Esophagus squamous epithelium (tissue), 4 donors: ENCODE data around the gene DLG2.

Experiments used
- POLR2A ChIP-seq, 4 donors: fragments of 450-650 bp; IDR thresholded peaks; one replicate each; pipeline ENCODE4 v1.6.1; 2017; ENCODE audit warnings: antibody characterized with exemption in 4 of 4, mild to moderate bottlenecking in 4 of 4, moderate library complexity in 3 of 4
- TF ChIP-seq, protein P1 (sequence below), 6 experiments: fragments of 450-650 bp in 4 of 6; fragments of 200-600 bp in 2 of 6; sonication (generic) in 2 of 6; IDR thresholded peaks; one replicate each; pipeline ENCODE4 v1.5.1; 2016 to 2019; ENCODE audit warnings: antibody characterized with exemption in 6 of 6, mild to moderate bottlenecking in 4 of 6, moderate library complexity in 4 of 6

DNA sequence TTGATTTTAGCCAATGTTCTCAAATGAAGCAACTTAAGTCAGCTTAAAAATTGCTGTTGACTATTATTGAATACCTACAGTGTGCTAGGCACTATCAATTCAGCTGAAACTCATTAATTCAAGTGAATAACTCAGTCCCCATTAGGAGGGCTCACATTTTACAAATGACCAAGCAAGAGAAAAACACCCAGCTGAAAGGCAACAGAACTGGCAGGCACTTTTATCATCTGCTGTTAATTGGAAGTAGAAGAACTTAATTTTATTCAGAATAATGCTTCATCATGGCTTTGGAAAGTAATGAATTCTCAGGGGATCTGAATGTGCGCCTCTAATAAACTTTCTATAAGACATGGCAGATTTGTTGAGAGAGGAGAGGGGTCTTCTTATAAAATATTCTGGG is 1066.9 kb downstream of the DLG2 start:
- TF ChIP-seq, protein P1, sequence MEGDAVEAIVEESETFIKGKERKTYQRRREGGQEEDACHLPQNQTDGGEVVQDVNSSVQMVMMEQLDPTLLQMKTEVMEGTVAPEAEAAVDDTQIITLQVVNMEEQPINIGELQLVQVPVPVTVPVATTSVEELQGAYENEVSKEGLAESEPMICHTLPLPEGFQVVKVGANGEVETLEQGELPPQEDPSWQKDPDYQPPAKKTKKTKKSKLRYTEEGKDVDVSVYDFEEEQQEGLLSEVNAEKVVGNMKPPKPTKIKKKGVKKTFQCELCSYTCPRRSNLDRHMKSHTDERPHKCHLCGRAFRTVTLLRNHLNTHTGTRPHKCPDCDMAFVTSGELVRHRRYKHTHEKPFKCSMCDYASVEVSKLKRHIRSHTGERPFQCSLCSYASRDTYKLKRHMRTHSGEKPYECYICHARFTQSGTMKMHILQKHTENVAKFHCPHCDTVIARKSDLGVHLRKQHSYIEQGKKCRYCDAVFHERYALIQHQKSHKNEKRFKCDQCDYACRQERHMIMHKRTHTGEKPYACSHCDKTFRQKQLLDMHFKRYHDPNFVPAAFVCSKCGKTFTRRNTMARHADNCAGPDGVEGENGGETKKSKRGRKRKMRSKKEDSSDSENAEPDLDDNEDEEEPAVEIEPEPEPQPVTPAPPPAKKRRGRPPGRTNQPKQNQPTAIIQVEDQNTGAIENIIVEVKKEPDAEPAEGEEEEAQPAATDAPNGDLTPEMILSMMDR (IDR thresholded peaks at IDR 0.05): no peak
- TF ChIP-seq POLR2A (IDR thresholded peaks at IDR 0.05): no peak
